Bronchial smooth muscle cell (primary cell): ENCODE measurements around the gene MAPK4. TPM values are rescaled to one million over a fixed set of nuclear protein-coding genes. Genes with fewer than 3 reads are reported as not detected.

Experiments
- total RNA-seq: library from RNA; depleted of rRNA; stranded (reverse); fragments of >200 nt; gene quantifications from 2 replicates; pipeline ENCODE4 v1.2.1, GENCODE V29; 2014

Gene MAPK4
- under 0.01 TPM in 1 of 2 replicates, not detected in the other for total RNA-seq

GRCh38 chr18:50559752-50560680 lies at the start of gene MAPK4:
Gene MAPK4 (plus strand): TSS chr18:50560087. CDS start chr18:50663959, 103,872 bp downstream.

Other genes with a start within 250 kb of the MAPK4 start
- gene SKA1, start 185.0 kb upstream of the MAPK4 start, total RNA-seq = 0.52 and 0.95 TPM in 2 replicates